K562 (cell line): ENCODE data around the gene RGS7. TPM values are rescaled to one million over a fixed set of nuclear protein-coding genes. Genes with fewer than 3 reads are reported as not detected.

ENCODE experiments used
- ATAC-seq: fragments of 200-7000 bp; cut with Tn5 transposase; 3 replicates; pipeline ENCODE4 v1.9.1; 2020; ENCODE audit warnings: moderate library complexity
- BruUV-seq: library from RNA; stranded (reverse); fragments of 400-500 nt; replicated peaks from 2 replicates; lab custom pipeline; 2021; lab: Mats Ljungman, UMichigan
- CTCF ChIA-PET: fragments of 300-600 bp; formaldehyde crosslinking; extraction: SDS; loops from one replicate; lab custom pipeline; 2021; ENCODE audit warnings: low intra/inter-chr PET ratio; lab: Yijun Ruan, JAX
- POLR2A ChIA-PET: fragments of 300-600, 350-650 bp; sonication (Branson Sonifier 250); formaldehyde crosslinking; extraction: SDS; loops from one replicate; lab custom pipeline; 2021; ENCODE audit warnings: antibody characterized with exemption, inconsistent platforms; lab: Yijun Ruan, JAX
- DNase-seq, 4 experiments: peaks; one replicate each; pipeline versions ENCODE4 v3.0.0 to v3.0.0-alpha.2; 2011 to 2018; ENCODE audit warnings: low spot score in 3 of 4, mixed read lengths in 3 of 4; ENCODE audit errors: extremely low read depth in 1 of 4
- FAIRE-seq: peaks from 2 replicates; lab custom pipeline; 2011; peaks lifted over from hg19 to GRCh38; lab: Jason Lieb, UNC
- H2AFZ ChIP-seq: 2 replicates; pipeline ENCODE4 v1.6.0; 2011; ENCODE audit warnings: low read depth, low read length, control low read depth, inconsistent platforms
- H3K27ac ChIP-seq: fragments of 200-600 bp; 3 replicates; pipeline ENCODE4 v1.8.0; 2011; ENCODE audit warnings: low read depth, mild to moderate bottlenecking, control low read depth, inconsistent platforms, low read length, moderate library complexity, mixed read lengths; ENCODE audit errors: extremely low read depth
- H3K27me3 ChIP-seq, 2 experiments: fragments of 300-600 bp in 1 of 2; 2 replicates in 1 of 2; 3 replicates in 1 of 2; pipeline versions ENCODE4 v1.6.0 to v1.8.0; 2011; ENCODE audit warnings: inconsistent platforms in 2 of 2, low read length in 2 of 2, mild to moderate bottlenecking in 1 of 2, mixed read lengths in 1 of 2, moderate library complexity in 1 of 2; ENCODE audit not compliant: control insufficient read depth in 2 of 2, insufficient read depth in 2 of 2
- H3K36me3 ChIP-seq: fragments of 300-600 bp; 3 replicates; pipeline ENCODE4 v1.8.0; 2011; ENCODE audit warnings: mild to moderate bottlenecking, low read length, inconsistent platforms; ENCODE audit not compliant: control insufficient read depth, insufficient read depth
- H3K4me1 ChIP-seq, 2 experiments: fragments of 200-600 bp in 1 of 2; replicated peaks in 1 of 2; 2 replicates in 1 of 2; 3 replicates in 1 of 2; pipeline versions ENCODE4 v1.5.1 to v1.8.0; 2011; ENCODE audit warnings: inconsistent platforms in 2 of 2, low read length in 2 of 2, mild to moderate bottlenecking in 1 of 2, mixed read lengths in 1 of 2, moderate library complexity in 1 of 2; ENCODE audit not compliant: control insufficient read depth in 2 of 2, insufficient read depth in 2 of 2
- H3K4me2 ChIP-seq: 2 replicates; pipeline ENCODE4 v1.6.1; 2011; ENCODE audit warnings: low read length, control low read depth, inconsistent platforms, mixed read lengths; ENCODE audit not compliant: insufficient read depth
- H3K4me3 ChIP-seq: fragments of 200-600 bp; sonication (generic), shearing (Covaris generic); 2 replicates; pipeline ENCODE4 v1.5.1; 2016; ENCODE audit warnings: control low read depth, inconsistent platforms
- H3K79me2 ChIP-seq: fragments of 200-600 bp; 3 replicates; pipeline ENCODE4 v1.8.0; 2011; ENCODE audit warnings: low read length, inconsistent platforms; ENCODE audit not compliant: control insufficient read depth, insufficient read depth
- H3K9ac ChIP-seq, 2 experiments: 2 replicates each; pipeline versions ENCODE4 v1.6.0 to v1.6.1; 2011; ENCODE audit warnings: low read depth in 2 of 2, low read length in 2 of 2, control low read depth in 1 of 2, inconsistent platforms in 1 of 2, mild to moderate bottlenecking in 1 of 2, mixed read lengths in 1 of 2; ENCODE audit not compliant: insufficient read depth in 1 of 2
- H3K9me1 ChIP-seq: one replicate; pipeline ENCODE4 v1.6.0; 2011; ENCODE audit warnings: inconsistent platforms, mild to moderate bottlenecking, low read length, moderate library complexity; ENCODE audit not compliant: control insufficient read depth, insufficient read depth
- H3K9me3 ChIP-seq: replicated peaks from 2 replicates; pipeline ENCODE4 v1.5.1; 2011; ENCODE audit warnings: low read depth, low read length, inconsistent platforms; ENCODE audit not compliant: control insufficient read depth, insufficient read depth
- H4K20me1 ChIP-seq: replicated peaks from 2 replicates; pipeline ENCODE4 v1.6.1; 2011; ENCODE audit warnings: low read length, inconsistent platforms, mixed read lengths; ENCODE audit not compliant: control insufficient read depth, insufficient read depth
- RBM14 ChIP-seq: fragments of 200-400 bp; formaldehyde crosslinking; IDR thresholded peaks from 2 replicates; pipeline ENCODE4 v1.6.1; 2018; ENCODE audit warnings: low read depth, mild to moderate bottlenecking, low read length, moderate library complexity, borderline replicate concordance; ENCODE audit not compliant: insufficient read depth
- SETDB1 ChIP-seq: IDR thresholded peaks from one replicate; pipeline ENCODE4 v1.6.1; 2012; ENCODE audit warnings: low read length, control low read depth, inconsistent platforms
- SPI1 ChIP-seq: IDR thresholded peaks from 2 replicates; pipeline ENCODE4 v1.6.1; 2011; ENCODE audit warnings: low read depth, low read length, control low read depth, borderline replicate concordance
- SRSF9 ChIP-seq: fragments of 200-400 bp; formaldehyde crosslinking; IDR thresholded peaks from 2 replicates; pipeline ENCODE4 v1.6.1; 2017; ENCODE audit warnings: low read depth, low read length, borderline replicate concordance
- SUPT5H ChIP-seq: fragments of 450-650 bp; IDR thresholded peaks from 2 replicates; pipeline ENCODE4 v1.6.1; 2016
- YBX1 ChIP-seq: fragments of 450-650 bp; IDR thresholded peaks from 2 replicates; pipeline ENCODE4 v1.7.1; 2016; ENCODE audit warnings: mild to moderate bottlenecking
- ZKSCAN8 ChIP-seq: fragments of 200-800 bp; sonication (Bioruptor generic); IDR thresholded peaks from 2 replicates; pipeline ENCODE4 v1.6.1; 2016; ENCODE audit warnings: missing genetic modification characterization, missing compliant biosample characterization
- ZNF143 ChIP-seq: sonication (generic); formaldehyde crosslinking; IDR thresholded peaks from 2 replicates; pipeline ENCODE4 v1.9.0; 2022; ENCODE audit warnings: mild to moderate bottlenecking, missing genetic modification reagents
- WGBS: fragments of 100-300 bp; shearing (Covaris generic); methylation state at CpG from one replicate; pipeline ENCODE4 v1.1.6; 2016; ENCODE audit warnings: low coverage, mixed read lengths; ENCODE audit not compliant: insufficient coverage; ENCODE audit errors: missing lambda C conversion rate; 5-methylcytosine and 5-hydroxymethylcytosine counted together
- in situ Hi-C: fragments of 300-500 bp; cut with MboI; formaldehyde crosslinking; loops from 4 replicates; pipeline ENCODE4 v1.15.0; 2018; ENCODE audit warnings: inconsistent platforms, mixed read lengths
- intact Hi-C: fragments of 100-400 bp; cut with micrococcal nuclease; formaldehyde crosslinking; loops from 2 replicates; pipeline ENCODE4 v1.14.2; 2022
- polyA plus RNA-seq, 8 experiments: library from polyadenylated mRNA; depleted of rRNA in 4 of 8; stranded (reverse) in 5 of 8; unstranded in 3 of 8; fragments of >200 nt; fragmentation: Nextera tagmentation in 2 of 8; fragmentation: Illumina TruSeq in 1 of 8; extraction: Ambion mirVana in 2 of 8; extraction: Trizol in 1 of 8; gene quantifications; 2 replicates each; pipeline versions ENCODE4 v1.2.1 to v1.2.3, GENCODE V29; 2011 to 2014; ENCODE audit warnings: inconsistent platforms in 1 of 8, missing spikeins in 1 of 8
- total RNA-seq, 7 experiments: library from RNA; depleted of rRNA in 6 of 7; stranded (reverse); fragments of >200 nt in 6 of 7; fragmentation: Illumina TruSeq in 2 of 7; extraction: Trizol in 2 of 7; gene quantifications; 2 replicates each; pipeline versions ENCODE4 v1.2.1 to v1.2.3, GENCODE V29; 2011 to 2021; ENCODE audit warnings: low replicate concordance in 1 of 7
- TF ChIP-seq, protein P1 (sequence below): fragments of 250-450 bp; sonication (Bioruptor Pico); IDR thresholded peaks from 2 replicates; pipeline ENCODE4 v1.4.0; 2020
- TF ChIP-seq, protein P2 (sequence below): fragments of 250-450 bp; sonication (Bioruptor Pico); IDR thresholded peaks from 2 replicates; pipeline ENCODE4 v1.4.0; 2020; ENCODE audit warnings: borderline replicate concordance

Gene RGS7
- total and polyA plus RNA-seq, 9 of the 15 experiments (the other 6 are each of a cell fraction or from before 2014, with no cell fraction given): not detected

- in situ Hi-C loops: no loop called here
- no peak for FAIRE-seq
Observed at GRCh38 chr1:241389400-241389799, 32.4 kb upstream of the RGS7 start.

GRCh38 chr1:241387216-241387615, 30.2 kb upstream of the RGS7 start:
- no peaks in the 10 kb centered on the region for H3K9me3 ChIP-seq
- H3K27ac ChIP-seq: no peak overlapping the region
- H3K27me3 ChIP-seq: no peaks in the 10 kb centered on the region
- no TSS peak for BruUV-seq
- H3K4me3 ChIP-seq: no peak overlapping the region
- no peaks in the 10 kb centered on the region for H3K36me3 ChIP-seq
- no peaks in the 10 kb centered on the region for H3K79me2 ChIP-seq
- no peak overlapping the region for H3K9ac ChIP-seq
- ChIA-PET CTCF (no interaction called here), POLR2A (no interaction called here)
- in situ Hi-C loops (no loop called here), intact Hi-C loops (no loop called here)
- no peaks in the 10 kb centered on the region for H3K4me1 ChIP-seq
- ATAC-seq (no peak), FAIRE-seq (no peak), DNase-seq (no peak)
- no peak overlapping the region for H2AFZ ChIP-seq
- no peaks in the 10 kb centered on the region for H4K20me1 ChIP-seq
- no peak overlapping the region for H3K4me2 ChIP-seq
- no peaks in the 10 kb centered on the region for H3K9me1 ChIP-seq
- no peak for TF ChIP-seq SPI1
- TF ChIP-seq, protein P1, sequence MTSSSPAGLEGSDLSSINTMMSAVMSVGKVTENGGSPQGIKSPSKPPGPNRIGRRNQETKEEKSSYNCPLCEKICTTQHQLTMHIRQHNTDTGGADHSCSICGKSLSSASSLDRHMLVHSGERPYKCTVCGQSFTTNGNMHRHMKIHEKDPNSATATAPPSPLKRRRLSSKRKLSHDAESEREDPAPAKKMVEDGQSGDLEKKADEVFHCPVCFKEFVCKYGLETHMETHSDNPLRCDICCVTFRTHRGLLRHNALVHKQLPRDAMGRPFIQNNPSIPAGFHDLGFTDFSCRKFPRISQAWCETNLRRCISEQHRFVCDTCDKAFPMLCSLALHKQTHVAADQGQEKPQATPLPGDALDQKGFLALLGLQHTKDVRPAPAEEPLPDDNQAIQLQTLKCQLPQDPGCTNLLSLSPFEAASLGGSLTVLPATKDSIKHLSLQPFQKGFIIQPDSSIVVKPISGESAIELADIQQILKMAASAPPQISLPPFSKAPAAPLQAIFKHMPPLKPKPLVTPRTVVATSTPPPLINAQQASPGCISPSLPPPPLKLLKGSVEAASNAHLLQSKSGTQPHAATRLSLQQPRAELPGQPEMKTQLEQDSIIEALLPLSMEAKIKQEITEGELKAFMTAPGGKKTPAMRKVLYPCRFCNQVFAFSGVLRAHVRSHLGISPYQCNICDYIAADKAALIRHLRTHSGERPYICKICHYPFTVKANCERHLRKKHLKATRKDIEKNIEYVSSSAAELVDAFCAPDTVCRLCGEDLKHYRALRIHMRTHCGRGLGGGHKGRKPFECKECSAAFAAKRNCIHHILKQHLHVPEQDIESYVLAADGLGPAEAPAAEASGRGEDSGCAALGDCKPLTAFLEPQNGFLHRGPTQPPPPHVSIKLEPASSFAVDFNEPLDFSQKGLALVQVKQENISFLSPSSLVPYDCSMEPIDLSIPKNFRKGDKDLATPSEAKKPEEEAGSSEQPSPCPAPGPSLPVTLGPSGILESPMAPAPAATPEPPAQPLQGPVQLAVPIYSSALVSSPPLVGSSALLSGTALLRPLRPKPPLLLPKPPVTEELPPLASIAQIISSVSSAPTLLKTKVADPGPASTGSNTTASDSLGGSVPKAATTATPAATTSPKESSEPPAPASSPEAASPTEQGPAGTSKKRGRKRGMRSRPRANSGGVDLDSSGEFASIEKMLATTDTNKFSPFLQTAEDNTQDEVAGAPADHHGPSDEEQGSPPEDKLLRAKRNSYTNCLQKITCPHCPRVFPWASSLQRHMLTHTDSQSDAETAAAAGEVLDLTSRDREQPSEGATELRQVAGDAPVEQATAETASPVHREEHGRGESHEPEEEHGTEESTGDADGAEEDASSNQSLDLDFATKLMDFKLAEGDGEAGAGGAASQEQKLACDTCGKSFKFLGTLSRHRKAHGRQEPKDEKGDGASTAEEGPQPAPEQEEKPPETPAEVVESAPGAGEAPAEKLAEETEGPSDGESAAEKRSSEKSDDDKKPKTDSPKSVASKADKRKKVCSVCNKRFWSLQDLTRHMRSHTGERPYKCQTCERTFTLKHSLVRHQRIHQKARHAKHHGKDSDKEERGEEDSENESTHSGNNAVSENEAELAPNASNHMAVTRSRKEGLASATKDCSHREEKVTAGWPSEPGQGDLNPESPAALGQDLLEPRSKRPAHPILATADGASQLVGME (CRISPR knock-in tag): no peak
- TF ChIP-seq ZNF143: no peak
- no peak for TF ChIP-seq SRSF9
- TF ChIP-seq, protein P2, sequence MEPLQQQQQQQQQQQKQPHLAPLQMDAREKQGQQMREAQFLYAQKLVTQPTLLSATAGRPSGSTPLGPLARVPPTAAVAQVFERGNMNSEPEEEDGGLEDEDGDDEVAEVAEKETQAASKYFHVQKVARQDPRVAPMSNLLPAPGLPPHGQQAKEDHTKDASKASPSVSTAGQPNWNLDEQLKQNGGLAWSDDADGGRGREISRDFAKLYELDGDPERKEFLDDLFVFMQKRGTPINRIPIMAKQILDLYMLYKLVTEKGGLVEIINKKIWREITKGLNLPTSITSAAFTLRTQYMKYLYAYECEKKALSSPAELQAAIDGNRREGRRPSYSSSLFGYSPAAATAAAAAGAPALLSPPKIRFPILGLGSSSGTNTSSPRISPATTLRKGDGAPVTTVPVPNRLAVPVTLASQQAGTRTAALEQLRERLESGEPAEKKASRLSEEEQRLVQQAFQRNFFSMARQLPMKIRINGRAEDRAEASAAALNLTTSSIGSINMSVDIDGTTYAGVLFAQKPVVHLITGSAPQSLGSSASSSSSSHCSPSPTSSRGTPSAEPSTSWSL: no peak
- no peak for TF ChIP-seq ZKSCAN8 (CRISPR knock-in tag)

More at GRCh38 chr1:241389400-241389799, 32.4 kb upstream of the RGS7 start:
- Histone ChIP-seq H3K4me1 (no peaks in the 10 kb centered on the region), H3K27me3 (no peaks in the 10 kb centered on the region), H3K4me2 (no peak overlapping the region), H2AFZ (no peak overlapping the region), H3K9me1 (no peaks in the 10 kb centered on the region), H3K27ac (no peak overlapping the region), H4K20me1 (no peaks in the 10 kb centered on the region), H3K9ac (no peak overlapping the region), H3K79me2 (no peaks in the 10 kb centered on the region), H3K4me3 (no peak overlapping the region), H3K36me3 (no peaks in the 10 kb centered on the region), H3K9me3 (no peaks in the 10 kb centered on the region)
- CTCF ChIA-PET: no interaction called here
- ATAC-seq (no peak), DNase-seq (no peak)
- no peak for TF ChIP-seq YBX1
- no peak for TF ChIP-seq SUPT5H
- no peak for TF ChIP-seq SETDB1
- no peak for TF ChIP-seq RBM14
- BruUV-seq: no TSS peak
- POLR2A ChIA-PET: no interaction called here
- WGBS: 0% methylated on average over 3 of the region's 3 CpGs
- intact Hi-C loops: no loop called here
